NK-92 (cell line): Measurements from ENCODE around the gene ACSS2.

ENCODE experiments used
- DNase-seq: peaks from one replicate; lab custom pipeline; 2025; ENCODE audit not compliant: unreplicated experiment; lab: John Stamatoyannopoulos, UW

ACSS2 gene

GRCh38 chr20:34876406-34877282 lies at the start of gene ACSS2:
ACSS2 (plus strand) TSS chr20:34876612; CDS start chr20:34876646, 34 bp downstream.
- peak; percentile 41 for DNase-seq

GRCh38 chr20:34829191-34829590 lies 47.2 kb upstream of the ACSS2 start:
- no peak for DNase-seq

GRCh38 chr20:34831936-34832335 lies 44.5 kb upstream of the ACSS2 start:
- no peak for DNase-seq

GRCh38 chr20:34834459-34834893 lies 41.9 kb upstream of the ACSS2 start:
- no peak for DNase-seq

- no peak for DNase-seq
Measured at GRCh38 chr20:34842143-34842542, 34.3 kb upstream of the ACSS2 start.

GRCh38 chr20:34843421-34843820 lies 33.0 kb upstream of the ACSS2 start:
- DNase-seq = no peak

GRCh38 chr20:34848597-34848996 lies 27.8 kb upstream of the ACSS2 start:
- DNase-seq = no peak

GRCh38 chr20:34849778-34850177 lies 26.6 kb upstream of the ACSS2 start:
- DNase-seq = no peak

GRCh38 chr20:34850969-34851368 lies 25.4 kb upstream of the ACSS2 start:
- no peak for DNase-seq

- no peak for DNase-seq
Measured at GRCh38 chr20:34852298-34852697, 24.1 kb upstream of the ACSS2 start.

- DNase-seq = no peak
Measured at GRCh38 chr20:34859367-34859766, 17.0 kb upstream of the ACSS2 start.

- no peak for DNase-seq
Measured at GRCh38 chr20:34859826-34860545, 16.4 kb upstream of the ACSS2 start.

GRCh38 chr20:34861386-34862084 lies 14.9 kb upstream of the ACSS2 start:
- DNase-seq = no peak

- DNase-seq = no peak
Measured at GRCh38 chr20:34862724-34863123, 13.7 kb upstream of the ACSS2 start.

- DNase-seq = no peak
Measured at GRCh38 chr20:34863421-34863965, 12.9 kb upstream of the ACSS2 start.

GRCh38 chr20:34864216-34864615 lies 12.2 kb upstream of the ACSS2 start:
- DNase-seq = no peak

GRCh38 chr20:34871320-34871926 lies 5.0 kb upstream of the ACSS2 start:
- DNase-seq = no peak

GRCh38 chr20:34871966-34872621 lies 4.3 kb upstream of the ACSS2 start:
- no peak for DNase-seq

- no peak for DNase-seq
Measured at GRCh38 chr20:34872622-34873224, 3.7 kb upstream of the ACSS2 start, which contains the start of gene GGT7. GGT7 (minus strand) TSS chr20:34872856; CDS start chr20:34872815, 41 bp downstream.

- no peak for DNase-seq
Measured at GRCh38 chr20:34873583-34874093, 2.8 kb upstream of the ACSS2 start.
